OCI-LY7 (cell line): ENCODE data around the gene POLA2.
"Not testable (repeated sequence)": the region's sequence is repeated elsewhere in the genome, so short reads cannot be mapped to it uniquely, and the experiment has no call there.

Source experiments
- EZH2phosphoT487 ChIP-seq: fragments of 200-600 bp; sonication (generic); IDR thresholded peaks from 2 replicates; pipeline ENCODE4 v1.6.1; 2018; ENCODE audit warnings: low read depth, borderline replicate concordance, mild to moderate bottlenecking, mixed run types, antibody characterized with exemption, low read length, moderate library complexity, mixed read lengths
- TF ChIP-seq, protein P1 (sequence below): fragments of 200-600 bp; sonication (generic); conservative IDR thresholded peaks from 2 replicates; pipeline ENCODE4 v1.5.1; 2014; ENCODE audit warnings: mild to moderate bottlenecking, antibody characterized with exemption, low read length, moderate library complexity, mixed read lengths

DNA sequence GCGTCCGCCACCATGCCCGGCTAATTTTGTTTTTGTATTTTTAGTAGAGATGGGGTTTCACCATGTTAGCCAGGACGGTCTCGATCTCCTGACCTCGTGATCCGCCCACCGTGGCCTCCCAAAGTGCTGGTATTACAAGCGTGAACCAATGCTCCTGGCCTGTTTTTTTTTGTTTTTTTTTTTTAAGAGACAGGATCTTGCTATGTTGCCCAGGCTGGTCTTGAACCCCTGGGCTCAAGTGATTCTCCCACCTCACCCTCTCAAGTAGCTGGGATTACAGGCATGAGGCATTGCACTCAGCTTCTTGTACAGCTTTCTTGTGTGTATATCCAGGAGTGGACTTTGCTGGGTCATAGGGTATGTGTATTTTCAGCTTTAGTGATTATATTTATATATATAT is 70.8 kb downstream of the POLA2 start:
- TF ChIP-seq, protein P1, sequence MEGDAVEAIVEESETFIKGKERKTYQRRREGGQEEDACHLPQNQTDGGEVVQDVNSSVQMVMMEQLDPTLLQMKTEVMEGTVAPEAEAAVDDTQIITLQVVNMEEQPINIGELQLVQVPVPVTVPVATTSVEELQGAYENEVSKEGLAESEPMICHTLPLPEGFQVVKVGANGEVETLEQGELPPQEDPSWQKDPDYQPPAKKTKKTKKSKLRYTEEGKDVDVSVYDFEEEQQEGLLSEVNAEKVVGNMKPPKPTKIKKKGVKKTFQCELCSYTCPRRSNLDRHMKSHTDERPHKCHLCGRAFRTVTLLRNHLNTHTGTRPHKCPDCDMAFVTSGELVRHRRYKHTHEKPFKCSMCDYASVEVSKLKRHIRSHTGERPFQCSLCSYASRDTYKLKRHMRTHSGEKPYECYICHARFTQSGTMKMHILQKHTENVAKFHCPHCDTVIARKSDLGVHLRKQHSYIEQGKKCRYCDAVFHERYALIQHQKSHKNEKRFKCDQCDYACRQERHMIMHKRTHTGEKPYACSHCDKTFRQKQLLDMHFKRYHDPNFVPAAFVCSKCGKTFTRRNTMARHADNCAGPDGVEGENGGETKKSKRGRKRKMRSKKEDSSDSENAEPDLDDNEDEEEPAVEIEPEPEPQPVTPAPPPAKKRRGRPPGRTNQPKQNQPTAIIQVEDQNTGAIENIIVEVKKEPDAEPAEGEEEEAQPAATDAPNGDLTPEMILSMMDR, result not testable (repeated sequence)
- TF ChIP-seq EZH2phosphoT487, result not testable (repeated sequence)
